CD4-positive, alpha-beta memory T cell (primary cell): ENCODE data around the gene PAXX. TPM values are rescaled to one million over a fixed set of nuclear protein-coding genes. Genes with fewer than 3 reads are reported as not detected.

Experiments used
- CTCF ChIA-PET: fragments of 350-600 bp; sonication (Branson Sonifier 250); formaldehyde crosslinking; loops from one replicate; lab custom pipeline; 2021; ENCODE audit warnings: inconsistent platforms; ENCODE audit not compliant: partially characterized antibody; lab: Charles Lee
- POLR2A ChIA-PET: fragments of 350-600 bp; sonication (Branson Sonifier 250); formaldehyde crosslinking; loops from one replicate; lab custom pipeline; 2021; ENCODE audit not compliant: partially characterized antibody; lab: Charles Lee
- DNase-seq, 5 donors: peaks; one replicate each; pipeline versions ENCODE4 v3.0.0 to v3.0.0-alpha.2; 2020 to 2022; ENCODE audit warnings: mixed read lengths in 1 of 5
- H3K27ac ChIP-seq: one replicate; pipeline ENCODE4 v1.7.0; 2013; ENCODE audit warnings: low read depth, low read length
- H3K27me3 ChIP-seq: 2 replicates; pipeline ENCODE4 v1.7.0; 2013; ENCODE audit warnings: mild to moderate bottlenecking, low read length, moderate library complexity; ENCODE audit not compliant: insufficient read depth
- H3K36me3 ChIP-seq: 2 replicates; pipeline ENCODE4 v1.7.0; 2013; ENCODE audit warnings: mild to moderate bottlenecking, low read length, moderate library complexity; ENCODE audit not compliant: insufficient read depth
- H3K4me1 ChIP-seq: 2 replicates; pipeline ENCODE4 v1.7.0; 2013; ENCODE audit warnings: mild to moderate bottlenecking, low read length, moderate library complexity; ENCODE audit not compliant: insufficient read depth
- H3K4me3 ChIP-seq, 2 donors: one replicate each; pipeline ENCODE4 v1.7.0; 2013; ENCODE audit warnings: low read length in 2 of 2, mild to moderate bottlenecking in 1 of 2
- H3K9me3 ChIP-seq, 2 donors: one replicate each; pipeline ENCODE4 v1.7.0; 2013; ENCODE audit warnings: low read length in 2 of 2, control low read depth in 1 of 2; ENCODE audit not compliant: control insufficient read depth in 1 of 2
- H3K27ac Mint-ChIP-seq, 7 donors: one replicate each; pipeline ENCODE4 v1.8.0; 2020 to 2021; ENCODE audit warnings: mixed read lengths in 7 of 7, mild to moderate bottlenecking in 6 of 7, inconsistent platforms in 3 of 7, moderate library complexity in 3 of 7
- H3K27me3 Mint-ChIP-seq, 2 donors: one replicate each; pipeline ENCODE4 v1.8.0; 2020 to 2021; ENCODE audit warnings: mixed read lengths in 2 of 2
- H3K36me3 Mint-ChIP-seq, 2 donors: one replicate each; pipeline ENCODE4 v1.8.0; 2020 to 2021; ENCODE audit warnings: mixed read lengths in 2 of 2, inconsistent platforms in 1 of 2, mild to moderate bottlenecking in 1 of 2
- H3K4me1 Mint-ChIP-seq, 4 donors: one replicate each; pipeline ENCODE4 v1.8.0; 2020 to 2021; ENCODE audit warnings: mixed read lengths in 4 of 4, mild to moderate bottlenecking in 1 of 4
- H3K4me3 Mint-ChIP-seq, 8 donors: one replicate each; pipeline ENCODE4 v1.8.0; 2020 to 2021; ENCODE audit warnings: mixed read lengths in 8 of 8, mild to moderate bottlenecking in 7 of 8, moderate library complexity in 6 of 8, inconsistent platforms in 3 of 8
- H3K9me3 Mint-ChIP-seq, 8 donors: one replicate each; pipeline ENCODE4 v1.8.0; 2020 to 2021; ENCODE audit warnings: mixed read lengths in 8 of 8, mild to moderate bottlenecking in 5 of 8, inconsistent platforms in 3 of 8, moderate library complexity in 1 of 8
- intact Hi-C: fragments of 100-400 bp; cut with micrococcal nuclease; formaldehyde crosslinking; loops from one replicate; pipeline ENCODE4 v1.15.1; 2023
- polyA plus RNA-seq, 2 donors: library from polyadenylated mRNA; unstranded; fragments of 300-500 nt; fragmentation: Illumina TruSeq; gene quantifications; one replicate each; pipeline ENCODE4 v1.2.3, GENCODE V29; 2021
- total RNA-seq, 2 experiments: library from RNA; stranded (reverse); gene quantifications; one replicate each; pipeline ENCODE4 v1.2.3, GENCODE V29; 2021

PAXX gene
- total and polyA plus RNA-seq, 4 experiments from 2014 or later = 76.0 to 103 (median 97.5) TPM

GRCh38 chr9:137021979-137022661 is 29.9 kb downstream of the PAXX start:
- peaks cover 1 to 16% (median 8%) of the 10 kb centered on the region in 4 donors for H3K4me1 Mint-ChIP-seq
- H3K4me3 Mint-ChIP-seq = peak overlapping the region in 1 of 8 donors; percentile 72
- intact Hi-C loops = loop anchor here (10.0 kb wide), 1 partner anchor 47 kb away; the partner anchor contains the start of gene PTGDS
- Histone ChIP-seq H3K36me3 (no peaks in the 10 kb centered on the region), H3K27me3 (no peaks in the 10 kb centered on the region), H3K4me3 (no peak overlapping the region), H3K9me3 (no peaks in the 10 kb centered on the region), H3K4me1 (peaks cover 20% of the 10 kb centered on the region), H3K27ac (peak overlapping the region; percentile 15)
- POLR2A ChIA-PET = interaction anchor here (1.2 to 2.2 kb wide), 4 partner anchors 10 to 48 kb away, joined by 4 to 10 read pairs (median 6); partner anchors contain the start of genes CLIC3, FUT7 and SAPCD2
- peaks cover 5 to 8% of the 10 kb centered on the region in 2 donors for H3K36me3 Mint-ChIP-seq
- H3K9me3 Mint-ChIP-seq = peaks cover 0 to 3% (median 0%) of the 10 kb centered on the region in 8 donors
- CTCF ChIA-PET = interaction anchor here (1.2 to 1.6 kb wide), 4 partner anchors 13 to 202 kb away, joined by 3 to 4 read pairs (median 3); no protein-coding TSS in a partner anchor
- DNase-seq = peak; percentile 60 to 83 (median 63)
- H3K27ac Mint-ChIP-seq = peak overlapping the region; percentile 15 to 89 (median 79)
- H3K27me3 Mint-ChIP-seq = no peaks in the 10 kb centered on the region

- Histone ChIP-seq H3K9me3 (no peaks in the 10 kb centered on the region), H3K27me3 (no peaks in the 10 kb centered on the region), H3K27ac (no peak overlapping the region), H3K4me1 (peaks cover 24% of the 10 kb centered on the region), H3K4me3 (no peak overlapping the region), H3K36me3 (no peaks in the 10 kb centered on the region)
- H3K9me3 Mint-ChIP-seq = peaks cover 0 to 3% (median 0%) of the 10 kb centered on the region in 8 donors
- H3K27ac Mint-ChIP-seq = no peak overlapping the region
- DNase-seq = no peak
- no peaks in the 10 kb centered on the region for H3K27me3 Mint-ChIP-seq
- H3K4me3 Mint-ChIP-seq = no peak overlapping the region
- peaks cover 1 to 20% (median 11%) of the 10 kb centered on the region in 4 donors for H3K4me1 Mint-ChIP-seq
- H3K36me3 Mint-ChIP-seq = peaks cover 5 to 8% of the 10 kb centered on the region in 2 donors
- ChIA-PET POLR2A (interaction anchor here (1.8 to 2.2 kb wide), 3 partner anchors 9 to 26 kb away, joined by 5 to 10 read pairs (median 8); partner anchors contain the start of genes CLIC3 and FUT7), CTCF (interaction anchor here (1.6 kb wide), 1 partner anchor 12 kb away, joined by 4 read pairs; no protein-coding TSS in a partner anchor)
- intact Hi-C loops = loop anchor here (10.0 kb wide), 1 partner anchor 48 kb away; the partner anchor contains the start of gene PTGDS
These were observed 30.4 kb downstream of the PAXX start for GRCh38 chr9:137022662-137023008.

GRCh38 chr9:137023157-137023556 is 30.9 kb downstream of the PAXX start:
- no peaks in the 10 kb centered on the region for H3K27me3 Mint-ChIP-seq
- intact Hi-C loops = loop anchor here (10.0 kb wide), 1 partner anchor 48 kb away; the partner anchor contains the start of gene PTGDS

GRCh38 chr9:137023583-137023991 is 31.4 kb downstream of the PAXX start:
- Mint-ChIP-seq H3K4me1 (peaks cover 1 to 20% (median 11%) of the 10 kb centered on the region in 4 donors), H3K9me3 (peaks cover 0 to 3% (median 0%) of the 10 kb centered on the region in 8 donors), H3K27me3 (no peaks in the 10 kb centered on the region), H3K4me3 (no peak overlapping the region), H3K36me3 (peaks cover 5 to 8% of the 10 kb centered on the region in 2 donors), H3K27ac (no peak overlapping the region)
- Histone ChIP-seq H3K9me3 (no peaks in the 10 kb centered on the region), H3K4me1 (peaks cover 26% of the 10 kb centered on the region), H3K4me3 (no peak overlapping the region), H3K36me3 (no peaks in the 10 kb centered on the region), H3K27me3 (no peaks in the 10 kb centered on the region), H3K27ac (no peak overlapping the region)
- intact Hi-C loops = loop anchor here (10.0 kb wide), 1 partner anchor 49 kb away; the partner anchor contains the start of gene PTGDS
- no peak for DNase-seq
- CTCF ChIA-PET = interaction anchor here (4.4 kb wide), 1 partner anchor 12 kb away, joined by 43 read pairs; no protein-coding TSS in a partner anchor
- POLR2A ChIA-PET = no interaction called here

More at GRCh38 chr9:137023157-137023556, 30.9 kb downstream of the PAXX start:
- Histone ChIP-seq H3K27ac (no peak overlapping the region), H3K36me3 (no peaks in the 10 kb centered on the region), H3K4me1 (peaks cover 24% of the 10 kb centered on the region), H3K27me3 (no peaks in the 10 kb centered on the region), H3K4me3 (no peak overlapping the region), H3K9me3 (no peaks in the 10 kb centered on the region)
- peaks cover 0 to 3% (median 0%) of the 10 kb centered on the region in 8 donors for H3K9me3 Mint-ChIP-seq
- H3K4me3 Mint-ChIP-seq = no peak overlapping the region
- POLR2A ChIA-PET = no interaction called here
- H3K27ac Mint-ChIP-seq = peak overlapping the region in 1 of 7 donors; percentile 48
- CTCF ChIA-PET = interaction anchor here (1.6 to 4.4 kb wide), 2 partner anchors 12 kb away, joined by 4 to 43 read pairs; no protein-coding TSS in a partner anchor
- H3K4me1 Mint-ChIP-seq = peaks cover 1 to 20% (median 11%) of the 10 kb centered on the region in 4 donors
- DNase-seq = no peak
- H3K36me3 Mint-ChIP-seq = peaks cover 5 to 8% of the 10 kb centered on the region in 2 donors

GRCh38 chr9:137025517-137025966 is 33.3 kb downstream of the PAXX start:
- H3K27me3 ChIP-seq = no peaks in the 10 kb centered on the region
- H3K4me3 ChIP-seq = no peak overlapping the region
- POLR2A ChIA-PET = interaction anchor here (1.1 to 8.2 kb wide), 3 partner anchors 9 to 34 kb away, joined by 3 to 52 read pairs (median 18); partner anchors contain the start of gene PAXX
- H3K27ac ChIP-seq = peak overlapping the region; percentile 2
- DNase-seq = no peak
- Mint-ChIP-seq H3K9me3 (peaks cover 0 to 3% (median 0%) of the 10 kb centered on the region in 8 donors), H3K36me3 (peaks cover 3 to 5% of the 10 kb centered on the region in 2 donors), H3K4me3 (no peak overlapping the region), H3K4me1 (peaks cover 11 to 36% (median 22%) of the 10 kb centered on the region in 4 donors), H3K27me3 (no peaks in the 10 kb centered on the region), H3K27ac (no peak overlapping the region)
- H3K9me3 ChIP-seq = no peaks in the 10 kb centered on the region
- H3K4me1 ChIP-seq = peaks cover 46% of the 10 kb centered on the region
- intact Hi-C loops = loop anchor here (10.0 kb wide), 1 partner anchor 51 kb away; the partner anchor contains the start of gene PTGDS
- CTCF ChIA-PET = interaction anchor here (0.8 to 4.4 kb wide), 6 partner anchors 10 to 184 kb away, joined by 3 to 43 read pairs (median 5); partner anchors contain the start of gene AJM1
- H3K36me3 ChIP-seq = no peaks in the 10 kb centered on the region

GRCh38 chr9:137026384-137026783 is 34.2 kb downstream of the PAXX start:
- peak overlapping the region in 6 of 8 donors; percentile 13 to 90 (median 76) for H3K4me3 Mint-ChIP-seq
- peak overlapping the region; percentile 2 for H3K27ac ChIP-seq
- intact Hi-C loops = loop anchor here (10.0 kb wide), 1 partner anchor 52 kb away; the partner anchor contains the start of gene PTGDS

More at GRCh38 chr9:137026384-137026783, 34.2 kb downstream of the PAXX start:
- DNase-seq = no peak
- Histone ChIP-seq H3K4me1 (peaks cover 54% of the 10 kb centered on the region), H3K36me3 (no peaks in the 10 kb centered on the region), H3K27me3 (no peaks in the 10 kb centered on the region), H3K4me3 (no peak overlapping the region), H3K9me3 (no peaks in the 10 kb centered on the region)
- Mint-ChIP-seq H3K9me3 (peaks cover 0 to 3% (median 0%) of the 10 kb centered on the region in 8 donors), H3K27ac (peak overlapping the region in 3 of 7 donors; percentile 13 to 78 (median 77)), H3K27me3 (no peaks in the 10 kb centered on the region), H3K36me3 (peaks cover 5 to 6% of the 10 kb centered on the region in 2 donors), H3K4me1 (peaks cover 14 to 42% (median 27%) of the 10 kb centered on the region in 4 donors)
- ChIA-PET CTCF (interaction anchor here (0.8 to 4.4 kb wide), 6 partner anchors 9 to 132 kb away, joined by 3 to 43 read pairs (median 10); no protein-coding TSS in a partner anchor), POLR2A (interaction anchor here (0.6 to 8.2 kb wide), 10 partner anchors 9 to 214 kb away, joined by 3 to 52 read pairs (median 3); partner anchors contain the start of genes PAXX and TUBB4B)
